GM12874 (cell line): ENCODE data around the gene PLPP7.
A peak's percentile ranks its signal among the peaks of the same experiment; 100 is the strongest.

Experiments
- CTCF ChIP-seq: IDR thresholded peaks from 2 replicates; pipeline ENCODE4 v1.5.1; 2011; ENCODE audit warnings: low read depth, mild to moderate bottlenecking, control low read depth, low read length, moderate library complexity; ENCODE audit not compliant: insufficient read depth

The PLPP7 gene

DNA sequence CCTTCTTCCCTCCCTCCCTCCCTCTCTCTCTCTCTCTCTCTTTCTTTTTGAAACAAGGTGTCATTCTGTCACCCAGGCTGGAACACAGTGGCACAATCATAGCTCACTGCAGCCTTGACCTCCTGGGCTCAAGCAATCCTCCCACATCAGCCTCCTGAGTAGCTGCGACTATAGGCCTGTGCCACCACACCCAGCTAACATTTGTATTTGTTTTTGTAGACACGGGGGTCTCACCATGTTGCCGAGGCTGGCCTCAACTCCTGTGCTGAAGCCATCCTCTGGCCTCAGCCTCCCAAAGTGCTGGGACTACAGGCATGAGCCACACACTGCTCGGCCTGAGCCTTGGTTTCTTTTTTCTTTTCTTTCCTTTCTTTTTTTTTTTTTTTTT, 45.8 kb downstream of the PLPP7 start:
- no peak for TF ChIP-seq CTCF

DNA sequence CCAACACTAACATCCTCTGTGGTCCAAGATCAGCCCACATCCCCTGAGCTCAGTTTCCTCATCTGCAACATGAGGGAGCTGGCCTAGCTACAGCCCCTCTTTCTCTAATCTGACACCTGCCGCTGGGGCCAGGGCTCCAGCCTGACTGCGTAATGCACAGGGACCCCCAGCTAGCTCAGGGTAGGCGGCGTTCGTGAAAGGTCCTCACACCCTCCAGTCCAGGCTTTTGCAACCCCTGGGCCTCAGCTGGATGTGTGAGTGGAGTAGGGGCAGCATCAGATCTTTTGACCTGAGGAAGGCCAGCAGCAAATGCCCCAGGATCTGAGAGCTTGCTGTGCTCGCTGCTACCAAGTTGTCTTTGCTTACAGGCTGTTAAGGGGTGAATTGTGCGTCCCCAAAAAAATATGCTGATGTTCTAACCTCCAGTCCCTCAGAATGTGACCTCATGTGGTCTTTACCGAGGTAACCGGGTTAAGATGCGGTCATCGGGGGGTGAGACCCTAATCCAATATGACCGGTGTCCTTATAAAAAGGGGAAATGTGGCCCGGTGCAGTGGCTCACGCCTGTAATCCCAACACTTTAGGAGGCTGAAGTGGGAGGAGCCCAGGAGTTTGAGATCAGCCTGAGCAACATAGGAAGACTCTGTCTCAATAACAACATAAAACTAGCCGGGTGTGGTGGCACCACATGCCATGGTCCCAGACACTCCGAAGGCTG, 47.8 kb downstream of the PLPP7 start:
- TF ChIP-seq CTCF, result no peak

DNA sequence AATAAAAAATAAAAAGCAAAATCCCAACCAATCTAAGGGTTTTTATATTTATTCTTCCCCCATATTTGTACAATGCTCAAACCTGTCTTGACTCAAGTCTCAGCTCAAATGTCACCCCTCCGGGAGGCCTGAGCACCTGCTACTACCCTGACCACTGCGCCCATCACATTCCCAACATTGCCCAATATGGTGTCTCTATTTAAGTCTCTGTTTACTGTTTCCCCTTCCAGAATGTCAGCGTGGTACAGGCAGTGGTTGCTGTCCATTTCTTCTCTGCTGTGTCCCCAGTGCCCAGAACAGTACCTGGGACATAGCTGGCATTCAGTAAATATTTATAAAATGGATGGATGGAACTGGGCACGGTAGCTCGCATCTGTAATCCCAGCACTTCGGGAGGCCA, 57.0 kb downstream of the PLPP7 start:
- TF ChIP-seq CTCF, result no peak

- no peak for TF ChIP-seq CTCF
These were observed 58.0 kb downstream of the PLPP7 start for GRCh38 chr9:131347376-131348020.

DNA sequence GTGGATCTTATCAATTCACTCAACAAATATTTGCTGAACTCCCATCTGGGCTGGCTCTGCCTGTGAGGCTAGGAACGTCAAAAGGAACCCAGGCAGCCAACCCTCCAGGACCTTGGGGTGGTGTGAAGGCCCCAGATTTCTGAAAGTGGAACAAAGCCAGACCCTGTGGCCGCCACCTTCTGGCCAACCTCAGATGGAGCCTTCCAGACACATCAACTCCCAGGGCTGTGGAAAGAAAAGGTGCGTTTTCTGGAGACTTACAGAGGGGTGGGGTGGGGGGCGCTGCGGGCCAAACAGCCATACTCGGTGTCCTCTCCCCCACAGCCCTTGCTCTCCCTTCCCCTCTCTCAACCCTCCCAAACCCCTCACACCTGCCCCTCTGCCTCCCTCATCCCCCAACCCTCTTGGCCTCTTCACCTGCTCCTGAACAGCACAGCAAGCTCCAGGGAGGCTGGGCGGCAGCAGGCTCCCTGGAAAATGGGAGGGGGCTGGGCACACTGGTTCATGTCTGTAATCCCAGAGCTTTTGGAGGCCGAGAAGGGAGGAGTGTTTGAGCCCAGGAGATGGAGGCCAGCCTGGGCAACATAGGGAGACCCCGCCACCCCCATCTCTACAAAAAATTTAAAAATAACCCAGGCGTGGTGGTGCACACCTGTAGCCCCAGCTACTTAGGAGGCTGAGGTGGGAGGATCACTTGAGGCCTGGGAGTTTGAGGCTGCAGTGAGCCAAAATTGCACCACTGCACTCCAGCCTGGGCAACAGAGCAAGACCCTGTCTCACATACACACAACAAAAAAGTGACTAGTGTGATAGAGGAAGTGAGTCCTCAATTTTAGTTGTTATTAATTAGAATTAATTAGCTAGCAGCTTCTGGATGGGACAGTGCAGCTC, 59.4 kb downstream of the PLPP7 start:
- TF ChIP-seq CTCF, result 0 out of 2 replicates have a peak, but pooled peaks have one; percentile 1

- no peak for TF ChIP-seq CTCF
These were observed 60.0 kb downstream of the PLPP7 start for GRCh38 chr9:131349522-131349880.

DNA sequence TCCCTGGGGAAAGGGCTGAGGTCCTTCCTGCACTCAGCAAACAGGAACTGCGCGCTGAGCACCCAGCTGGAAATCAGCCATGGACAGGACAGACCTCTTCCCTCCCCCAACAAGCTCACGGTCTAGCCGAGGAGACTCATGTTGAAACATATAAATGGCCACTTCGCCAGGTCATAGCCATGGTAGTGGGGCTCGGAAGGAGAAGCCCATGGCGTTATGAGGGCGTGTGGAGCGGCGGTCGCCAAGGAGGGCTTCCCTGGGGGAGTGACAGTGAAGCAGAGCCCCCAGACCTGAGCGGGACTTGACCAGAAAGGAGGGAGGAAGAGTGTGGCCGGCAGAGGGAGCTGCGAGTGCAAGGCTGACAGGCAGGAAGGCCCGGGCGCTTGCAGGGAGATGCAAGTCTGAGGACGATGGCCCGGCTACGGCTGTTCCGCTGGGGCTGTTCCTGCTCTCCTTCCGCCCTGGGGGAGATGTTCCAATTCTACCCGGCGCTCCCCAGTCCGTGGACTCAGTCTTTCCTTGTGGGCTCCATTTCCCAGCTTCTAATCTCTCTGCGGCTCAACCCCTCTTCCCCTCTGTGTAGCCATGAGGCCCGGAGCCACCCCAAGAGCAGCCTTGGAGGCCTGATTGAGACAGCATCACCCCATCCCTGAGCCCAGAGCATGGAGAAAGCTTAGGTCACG, 60.5 kb downstream of the PLPP7 start:
- TF ChIP-seq CTCF, result peak; percentile 88
